CD14-positive monocyte (primary cell): ENCODE measurements around the gene ANKRD60. TPM values are rescaled to one million over a fixed set of nuclear protein-coding genes. Genes with fewer than 3 reads are reported as not detected.
A peak's percentile ranks its signal among the peaks of the same experiment; 100 is the strongest.

Experiments
- DNase-seq, 3 donors: peaks; one replicate each; pipeline ENCODE4 v3.0.0-alpha.2; 2011 to 2022
- H2AFZ ChIP-seq: 2 replicates; pipeline ENCODE4 v1.6.0; 2012; ENCODE audit warnings: mild to moderate bottlenecking, low read depth, low read length, inconsistent platforms; ENCODE audit not compliant: insufficient read depth, poor library complexity, severe bottlenecking
- H3K27ac ChIP-seq, 2 donors: 1 replicate in 1 of 2; 2 replicates in 1 of 2; pipeline ENCODE4 v1.5.1; 2012 to 2013; ENCODE audit warnings: low read length in 2 of 2, control low read depth in 1 of 2, inconsistent platforms in 1 of 2, low read depth in 1 of 2, mild to moderate bottlenecking in 1 of 2
- H3K27me3 ChIP-seq, 2 donors: one replicate each; pipeline versions ENCODE4 v1.6.0 to v1.6.1; 2011 to 2013; ENCODE audit warnings: low read length in 2 of 2; ENCODE audit not compliant: control insufficient read depth in 2 of 2, insufficient read depth in 2 of 2
- H3K36me3 ChIP-seq, 2 donors: replicated peaks in 1 of 2; 1 replicate in 1 of 2; 2 replicates in 1 of 2; pipeline versions ENCODE4 v1.5.1 to v1.6.1; 2012 to 2013; ENCODE audit warnings: low read length in 2 of 2, control low read depth in 1 of 2, inconsistent platforms in 1 of 2, mild to moderate bottlenecking in 1 of 2; ENCODE audit not compliant: insufficient read depth in 2 of 2, control insufficient read depth in 1 of 2
- H3K4me1 ChIP-seq, 2 donors: 1 replicate in 1 of 2; 2 replicates in 1 of 2; pipeline versions ENCODE4 v1.5.1 to v1.6.1; 2012 to 2013; ENCODE audit warnings: low read length in 2 of 2, control low read depth in 1 of 2, inconsistent platforms in 1 of 2, mild to moderate bottlenecking in 1 of 2, moderate library complexity in 1 of 2; ENCODE audit not compliant: insufficient read depth in 2 of 2, control insufficient read depth in 1 of 2
- H3K4me2 ChIP-seq: replicated peaks from 2 replicates; pipeline ENCODE3; 2012; ENCODE audit warnings: low read length, moderate library complexity, mild to moderate bottlenecking; ENCODE audit not compliant: poor library complexity, severe bottlenecking; ENCODE audit errors: extremely low read depth
- H3K4me3 ChIP-seq, 3 experiments: fragments of 200-600 bp in 1 of 3; sonication (generic) in 1 of 3; replicated peaks in 1 of 3; 1 replicate in 2 of 3; 2 replicates in 1 of 3; pipeline ENCODE4 v1.5.1; 2011 to 2013; ENCODE audit warnings: low read length in 3 of 3, mild to moderate bottlenecking in 3 of 3, control low read depth in 2 of 3, low read depth in 2 of 3, inconsistent platforms in 1 of 3, moderate library complexity in 1 of 3
- H3K79me2 ChIP-seq: 2 replicates; pipeline ENCODE4 v1.6.0; 2012; ENCODE audit warnings: mild to moderate bottlenecking, control low read depth, inconsistent platforms, low read length, moderate library complexity; ENCODE audit not compliant: insufficient read depth
- H3K9ac ChIP-seq: 2 replicates; pipeline ENCODE4 v1.6.0; 2017; ENCODE audit warnings: low read length, mild to moderate bottlenecking; ENCODE audit not compliant: insufficient read depth, poor library complexity, severe bottlenecking
- H3K9me3 ChIP-seq, 2 donors: replicated peaks in 1 of 2; 1 replicate in 1 of 2; 2 replicates in 1 of 2; pipeline versions ENCODE4 v1.5.1 to v1.6.1; 2012 to 2013; ENCODE audit warnings: low read length in 2 of 2, control low read depth in 1 of 2; ENCODE audit not compliant: control insufficient read depth in 1 of 2, insufficient read depth in 1 of 2
- H4K20me1 ChIP-seq: 2 replicates; pipeline ENCODE4 v1.6.0; 2012; ENCODE audit warnings: mild to moderate bottlenecking, low read length, control low read depth, moderate library complexity; ENCODE audit not compliant: insufficient read depth
- H3K27ac Mint-ChIP-seq, 7 donors: one replicate each; pipeline ENCODE4 v1.8.0; 2020; ENCODE audit warnings: mild to moderate bottlenecking in 7 of 7, mixed read lengths in 7 of 7, moderate library complexity in 6 of 7, inconsistent platforms in 2 of 7
- H3K27me3 Mint-ChIP-seq, 3 donors: one replicate each; pipeline ENCODE4 v1.8.0; 2021 to 2022; ENCODE audit warnings: low read depth in 3 of 3, mild to moderate bottlenecking in 3 of 3, mixed read lengths in 3 of 3, moderate library complexity in 3 of 3, inconsistent platforms in 1 of 3
- H3K36me3 Mint-ChIP-seq, 2 donors: one replicate each; pipeline ENCODE4 v1.8.0; 2020; ENCODE audit warnings: mixed read lengths in 2 of 2, inconsistent platforms in 1 of 2, mild to moderate bottlenecking in 1 of 2
- H3K4me1 Mint-ChIP-seq: one replicate; pipeline ENCODE4 v1.8.0; 2020; ENCODE audit warnings: mild to moderate bottlenecking, mixed read lengths
- H3K4me3 Mint-ChIP-seq, 2 donors: one replicate each; pipeline ENCODE4 v1.8.0; 2020; ENCODE audit warnings: mild to moderate bottlenecking in 2 of 2, mixed read lengths in 2 of 2, moderate library complexity in 1 of 2
- H3K9me3 Mint-ChIP-seq, 7 donors: one replicate each; pipeline ENCODE4 v1.8.0; 2020 to 2022; ENCODE audit warnings: mixed read lengths in 7 of 7, mild to moderate bottlenecking in 6 of 7, moderate library complexity in 6 of 7, inconsistent platforms in 2 of 7
- CTCF ChIP-seq: fragments of 200-600 bp; IDR thresholded peaks from one replicate; pipeline ENCODE4 v1.8.0; 2022; ENCODE audit warnings: antibody characterized with exemption, mild to moderate bottlenecking
- WGBS: methylation state at CpG from one replicate; pipeline ENCODE4 v1.1.5; 2013; ENCODE audit warnings: missing lambda C conversion rate; ENCODE audit not compliant: insufficient coverage; 5-methylcytosine and 5-hydroxymethylcytosine counted together
- intact Hi-C, 2 donors: fragments of 100-400 bp; cut with micrococcal nuclease; formaldehyde crosslinking; loops; one replicate each; pipeline versions ENCODE4 v1.15.0 to v1.15.1; 2023
- polyA plus RNA-seq, 3 donors: library from polyadenylated mRNA; depleted of rRNA in 1 of 3; unstranded in 2 of 3; stranded (reverse) in 1 of 3; fragments of 300-500 nt in 2 of 3; fragments of >200 nt in 1 of 3; fragmentation: Illumina TruSeq in 2 of 3; gene quantifications; 1 replicate in 2 of 3; 2 replicates in 1 of 3; pipeline ENCODE4 v1.2.3, GENCODE V29; 2012 to 2021

The ANKRD60 gene
- polyA plus RNA-seq, 3 donors = not detected

- Histone ChIP-seq H3K27ac (peak overlapping the region in 1 of 2 donors; percentile 23), H3K4me2 (no peak overlapping the region), H3K27me3 (no peaks in the 10 kb centered on the region), H3K9me3 (no peaks in the 10 kb centered on the region), H4K20me1 (peaks cover 15% of the 10 kb centered on the region), H2AFZ (no peak overlapping the region), H3K9ac (no peak overlapping the region), H3K79me2 (no peaks in the 10 kb centered on the region), H3K4me3 (no peak overlapping the region), H3K4me1 (peaks cover 6 to 10% of the 10 kb centered on the region in 2 donors), H3K36me3 (peaks cover 6 to 14% of the 10 kb centered on the region in 2 donors)
- no peak for TF ChIP-seq CTCF
- intact Hi-C loops = no loop called here
- H3K9me3 Mint-ChIP-seq = peaks cover 0 to 5% (median 2%) of the 10 kb centered on the region in 7 donors
- 16% methylated on average over 2 of the region's 4 CpGs for WGBS
- peaks cover 24 to 35% of the 10 kb centered on the region in 2 donors for H3K36me3 Mint-ChIP-seq
- peaks cover 0 to 2% (median 1%) of the 10 kb centered on the region in 3 donors for H3K27me3 Mint-ChIP-seq
- peaks cover 23% of the 10 kb centered on the region for H3K4me1 Mint-ChIP-seq
- H3K27ac Mint-ChIP-seq = peak overlapping the region in 5 of 7 donors; percentile 20 to 40 (median 32)
- no peak overlapping the region for H3K4me3 Mint-ChIP-seq
- peak; percentile 25 to 53 (median 46) for DNase-seq
Observed at GRCh38 chr20:58256842-58257241, 28.4 kb upstream of the ANKRD60 start.

- peaks cover 16% of the 10 kb centered on the region for H4K20me1 ChIP-seq
- Mint-ChIP-seq H3K9me3 (peaks cover 0 to 5% (median 2%) of the 10 kb centered on the region in 7 donors), H3K4me3 (no peak overlapping the region), H3K36me3 (peaks cover 27 to 38% of the 10 kb centered on the region in 2 donors), H3K27ac (peak overlapping the region in 1 of 7 donors; percentile 32), H3K27me3 (peaks cover 0 to 2% (median 1%) of the 10 kb centered on the region in 3 donors), H3K4me1 (peaks cover 23% of the 10 kb centered on the region)
- no peaks in the 10 kb centered on the region for H3K79me2 ChIP-seq
- H3K27ac ChIP-seq = peak overlapping the region in 1 of 2 donors; percentile 23
- no CpG with 5 or more reads among the region's 2 CpGs for WGBS
- no peak overlapping the region for H3K4me2 ChIP-seq
- H2AFZ ChIP-seq = no peak overlapping the region
- peaks cover 6 to 10% of the 10 kb centered on the region in 2 donors for H3K4me1 ChIP-seq
- H3K4me3 ChIP-seq = no peak overlapping the region
- no peak overlapping the region for H3K9ac ChIP-seq
- intact Hi-C loops = no loop called here
- TF ChIP-seq CTCF = no peak
- H3K9me3 ChIP-seq = no peaks in the 10 kb centered on the region
- no peaks in the 10 kb centered on the region for H3K27me3 ChIP-seq
- no peak for DNase-seq
- peaks cover 6 to 17% of the 10 kb centered on the region in 2 donors for H3K36me3 ChIP-seq
Observed at GRCh38 chr20:58256307-58256706, 27.9 kb upstream of the ANKRD60 start.
